Activated CD8-positive, alpha-beta T cell treated with anti-CD3 and anti-CD28 coated beads, Interleukin-2, amount 10 ng/mL, durations not matched to agents 7 days and 5 days (primary cell): ENCODE results near the gene SCGB1D4. TPM values are rescaled to one million over a fixed set of nuclear protein-coding genes. Genes with fewer than 3 reads are reported as not detected.

Experiments used
- ATAC-seq: fragments of 150-1000 bp; cut with Tn5 transposase; one replicate; pipeline ENCODE4 v1.10.0; 2021; ENCODE audit warnings: moderate library complexity
- CTCF ChIA-PET: fragments of 350-600 bp; sonication (Branson Sonifier 250); formaldehyde crosslinking; loops from one replicate; lab custom pipeline; 2021; ENCODE audit warnings: antibody characterized with exemption; lab: Charles Lee
- POLR2A ChIA-PET: fragments of 350-600 bp; sonication (Branson Sonifier 250); formaldehyde crosslinking; loops from one replicate; lab custom pipeline; 2021; ENCODE audit warnings: antibody characterized with exemption; lab: Charles Lee
- DNase-seq: peaks from one replicate; pipeline ENCODE4 v3.0.0-alpha.2; 2020
- H3K27ac Mint-ChIP-seq: one replicate; pipeline ENCODE4 v1.8.0; 2021; ENCODE audit warnings: mild to moderate bottlenecking, mixed read lengths
- H3K27me3 Mint-ChIP-seq: one replicate; pipeline ENCODE4 v1.8.0; 2021; ENCODE audit warnings: low read depth, mixed read lengths
- H3K36me3 Mint-ChIP-seq: one replicate; pipeline ENCODE4 v1.8.0; 2021; ENCODE audit warnings: low read depth, mixed read lengths
- H3K4me1 Mint-ChIP-seq: one replicate; pipeline ENCODE4 v1.8.0; 2021; ENCODE audit warnings: low read depth, mixed read lengths
- H3K4me3 Mint-ChIP-seq: one replicate; pipeline ENCODE4 v1.8.0; 2021; ENCODE audit warnings: mild to moderate bottlenecking, mixed read lengths
- H3K9me3 Mint-ChIP-seq: one replicate; pipeline ENCODE4 v1.8.0; 2022; ENCODE audit warnings: mixed read lengths; ENCODE audit not compliant: insufficient read depth
- total RNA-seq, 2 experiments: library from RNA; stranded (reverse); gene quantifications; one replicate each; pipeline ENCODE4 v1.2.3, GENCODE V29; 2021

The SCGB1D4 gene
- total RNA-seq, 2 experiments from 2014 or later: not detected

DNA sequence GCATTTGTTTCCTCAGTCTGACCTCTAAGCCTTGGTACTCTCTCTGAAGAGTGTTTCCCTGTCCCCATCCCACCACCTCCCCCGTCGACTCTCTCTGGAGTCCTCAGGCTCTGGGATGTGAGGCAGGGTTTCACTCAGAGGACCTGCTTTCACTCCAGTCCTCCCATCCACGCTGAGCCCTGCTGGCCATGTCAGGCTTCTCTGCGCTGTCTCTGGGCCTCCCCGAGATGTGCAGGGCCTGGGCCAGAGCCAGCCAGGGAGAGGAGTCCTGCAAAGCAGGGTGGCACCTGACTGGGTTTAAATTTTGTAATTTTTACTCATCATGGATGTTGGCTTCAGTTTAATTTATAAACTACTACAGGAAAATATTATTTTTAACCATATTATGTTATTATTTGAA is 25.6 kb downstream of the SCGB1D4 start:
- ChIA-PET CTCF (no interaction called here), POLR2A (no interaction called here)
- peaks cover 12% of the 10 kb centered on the region for H3K27me3 Mint-ChIP-seq
- H3K4me3 Mint-ChIP-seq: no peak overlapping the region
- H3K36me3 Mint-ChIP-seq: no peaks in the 10 kb centered on the region
- no peaks in the 10 kb centered on the region for H3K9me3 Mint-ChIP-seq
- no peak overlapping the region for H3K27ac Mint-ChIP-seq
- DNase-seq: no peak
- no peak for ATAC-seq
- no peaks in the 10 kb centered on the region for H3K4me1 Mint-ChIP-seq

DNA sequence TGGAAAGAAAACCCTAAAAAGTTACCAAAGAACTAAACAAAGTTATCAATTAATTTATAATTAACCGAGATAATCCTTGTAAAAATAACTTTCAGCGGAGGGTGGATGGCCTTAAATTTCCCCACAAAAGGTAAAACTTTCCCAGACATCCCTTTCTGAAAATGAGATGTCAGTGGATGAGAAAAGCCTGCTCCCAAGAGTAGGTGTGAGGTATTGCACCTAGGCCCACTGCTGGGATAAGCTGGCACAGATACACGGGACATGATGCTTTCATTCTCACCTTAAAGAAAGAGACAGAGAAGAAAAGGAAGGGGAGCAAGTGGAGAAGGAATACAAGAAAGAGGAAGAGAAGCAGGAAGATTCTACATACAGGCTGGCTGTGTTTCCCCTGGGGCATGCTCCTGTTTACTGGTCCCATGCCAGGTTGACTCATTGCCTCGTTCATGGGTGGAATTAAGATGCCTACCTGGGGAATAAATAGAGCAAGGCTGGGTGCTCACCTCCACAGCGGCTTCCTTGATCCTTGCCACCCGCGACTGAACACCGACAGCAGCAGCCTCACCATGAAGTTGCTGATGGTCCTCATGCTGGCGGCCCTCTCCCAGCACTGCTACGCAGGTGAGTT is 29.1 kb downstream of the SCGB1D4 start, which contains the start of gene SCGB2A2:
Gene SCGB2A2, plus strand, starts transcription at position 505 of the 625 bp plus-strand sequence. Its CDS starts 59 bp downstream, at position 564.
- Mint-ChIP-seq H3K4me3 (no peak within 1 kb of the TSS), H3K27me3 (peaks cover 8% of the 10 kb centered on the region), H3K9me3 (no peaks in the 10 kb centered on the region), H3K27ac (no peak within 1 kb of the TSS), H3K36me3 (no peaks in the 10 kb centered on the region), H3K4me1 (no peaks in the 10 kb centered on the region)
- ChIA-PET POLR2A (no interaction called here), CTCF (no interaction called here)
- DNase-seq (no peak), ATAC-seq (no peak)

DNA sequence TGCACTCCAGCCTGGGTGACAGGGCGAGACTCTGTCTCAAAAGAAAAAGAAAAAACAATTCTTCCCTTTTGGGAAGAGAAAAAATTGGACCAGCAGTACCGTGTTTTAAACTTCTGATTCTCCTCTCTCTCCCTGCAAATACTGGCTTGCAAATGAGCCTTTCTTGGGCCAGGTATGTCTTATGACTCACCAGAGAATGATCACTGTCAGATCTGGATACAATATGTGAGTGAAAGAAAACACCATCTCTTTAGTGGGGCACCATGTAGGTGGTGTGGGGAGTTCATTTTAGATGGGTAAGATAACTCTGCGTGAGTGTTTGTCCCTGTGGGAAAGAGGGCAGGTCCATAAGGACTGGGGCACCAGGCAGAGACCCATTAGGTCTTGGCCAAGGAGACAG is 31.3 kb downstream of the SCGB1D4 start:
- ChIA-PET POLR2A (no interaction called here), CTCF (interaction anchor here (0.9 kb wide), 1 partner anchor 186 kb away, joined by 3 read pairs; no protein-coding TSS in a partner anchor)
- Mint-ChIP-seq H3K4me1 (peaks cover 3% of the 10 kb centered on the region), H3K27me3 (peaks cover 14% of the 10 kb centered on the region), H3K9me3 (no peaks in the 10 kb centered on the region), H3K4me3 (no peak overlapping the region), H3K36me3 (no peaks in the 10 kb centered on the region), H3K27ac (no peak overlapping the region)
- DNase-seq (no peak), ATAC-seq (no peak)

DNA sequence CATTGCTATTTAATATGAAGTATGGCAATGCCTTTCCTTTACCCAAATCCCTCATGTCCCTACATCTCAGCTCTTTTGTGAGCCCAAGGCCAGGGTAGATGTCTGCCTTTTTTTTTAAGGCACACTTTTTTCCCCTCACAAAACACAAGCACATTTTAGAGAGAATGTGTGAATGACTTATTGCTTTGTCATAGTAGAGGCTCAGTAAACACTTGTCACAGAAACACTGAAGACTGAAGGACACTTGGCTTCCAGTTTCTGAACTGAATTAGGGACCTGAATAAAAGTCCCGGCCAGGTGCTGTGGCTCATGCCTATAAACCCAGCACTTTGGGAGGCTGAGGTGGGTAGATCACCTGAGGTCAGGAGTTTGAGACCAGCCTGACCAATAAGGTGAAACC is 31.8 kb downstream of the SCGB1D4 start:
- ChIA-PET CTCF (no interaction called here), POLR2A (interaction anchor here (0.6 kb wide), 1 partner anchor 546 kb away, joined by 3 read pairs; no protein-coding TSS in a partner anchor)
- Mint-ChIP-seq H3K27me3 (peaks cover 13% of the 10 kb centered on the region), H3K27ac (no peak overlapping the region), H3K4me1 (peaks cover 3% of the 10 kb centered on the region), H3K9me3 (no peaks in the 10 kb centered on the region), H3K36me3 (no peaks in the 10 kb centered on the region), H3K4me3 (no peak overlapping the region)
- no peak for ATAC-seq
- no peak for DNase-seq

DNA sequence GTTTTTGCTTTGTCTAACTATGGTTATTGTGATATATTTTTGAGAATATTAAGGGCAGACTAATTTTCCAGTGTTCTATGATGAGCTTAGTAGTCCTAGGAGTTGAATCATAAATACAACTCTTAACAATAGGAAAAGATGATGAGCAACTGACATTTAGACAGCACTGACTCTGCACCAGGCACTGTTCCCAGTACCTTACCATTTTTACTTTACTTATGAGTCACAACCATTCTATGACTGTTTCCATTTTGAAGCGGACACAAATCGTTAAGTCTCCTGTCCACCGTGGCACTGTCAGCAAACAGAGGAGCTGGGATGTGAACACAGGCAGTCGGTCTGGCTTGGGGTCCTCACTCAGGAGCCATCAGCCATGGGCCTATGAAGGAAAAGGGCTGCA is 32.3 kb downstream of the SCGB1D4 start:
- H3K9me3 Mint-ChIP-seq: no peaks in the 10 kb centered on the region
- H3K27me3 Mint-ChIP-seq: peaks cover 11% of the 10 kb centered on the region
- no peak overlapping the region for H3K4me3 Mint-ChIP-seq
- DNase-seq (no peak), ATAC-seq (no peak)
- CTCF ChIA-PET: no interaction called here
- H3K4me1 Mint-ChIP-seq: peaks cover 3% of the 10 kb centered on the region
- POLR2A ChIA-PET: interaction anchor here (0.6 kb wide), 1 partner anchor 545 kb away, joined by 3 read pairs; no protein-coding TSS in a partner anchor
- no peak overlapping the region for H3K27ac Mint-ChIP-seq
- no peaks in the 10 kb centered on the region for H3K36me3 Mint-ChIP-seq

DNA sequence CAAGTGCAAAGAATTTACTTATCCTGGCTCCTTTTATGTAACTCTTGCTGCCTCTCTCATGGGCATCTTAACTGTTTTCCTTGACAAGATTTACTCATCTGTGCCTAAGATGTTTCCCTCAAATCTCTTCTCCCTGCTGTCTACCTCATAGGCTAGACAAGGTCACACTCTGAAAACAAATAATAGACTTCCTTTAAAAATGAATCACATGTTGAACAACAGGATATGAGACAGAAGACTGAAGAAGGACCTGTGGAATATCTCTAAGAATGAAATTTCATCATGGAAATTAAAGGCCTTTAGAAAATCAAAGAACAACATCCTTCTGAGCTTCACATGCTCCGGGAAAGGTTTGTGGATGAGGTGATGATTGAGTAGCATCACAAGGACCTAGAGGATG is 34.9 kb downstream of the SCGB1D4 start:
- CTCF ChIA-PET: interaction anchor here (1.5 kb wide), 1 partner anchor 47 kb away, joined by 5 read pairs; no protein-coding TSS in a partner anchor
- H3K27ac Mint-ChIP-seq: no peak overlapping the region
- POLR2A ChIA-PET: no interaction called here
- H3K4me1 Mint-ChIP-seq: peaks cover 3% of the 10 kb centered on the region
- H3K36me3 Mint-ChIP-seq: no peaks in the 10 kb centered on the region
- ATAC-seq: no peak
- H3K4me3 Mint-ChIP-seq: no peak overlapping the region
- H3K27me3 Mint-ChIP-seq: peaks cover 12% of the 10 kb centered on the region
- DNase-seq: no peak
- H3K9me3 Mint-ChIP-seq: no peaks in the 10 kb centered on the region

DNA sequence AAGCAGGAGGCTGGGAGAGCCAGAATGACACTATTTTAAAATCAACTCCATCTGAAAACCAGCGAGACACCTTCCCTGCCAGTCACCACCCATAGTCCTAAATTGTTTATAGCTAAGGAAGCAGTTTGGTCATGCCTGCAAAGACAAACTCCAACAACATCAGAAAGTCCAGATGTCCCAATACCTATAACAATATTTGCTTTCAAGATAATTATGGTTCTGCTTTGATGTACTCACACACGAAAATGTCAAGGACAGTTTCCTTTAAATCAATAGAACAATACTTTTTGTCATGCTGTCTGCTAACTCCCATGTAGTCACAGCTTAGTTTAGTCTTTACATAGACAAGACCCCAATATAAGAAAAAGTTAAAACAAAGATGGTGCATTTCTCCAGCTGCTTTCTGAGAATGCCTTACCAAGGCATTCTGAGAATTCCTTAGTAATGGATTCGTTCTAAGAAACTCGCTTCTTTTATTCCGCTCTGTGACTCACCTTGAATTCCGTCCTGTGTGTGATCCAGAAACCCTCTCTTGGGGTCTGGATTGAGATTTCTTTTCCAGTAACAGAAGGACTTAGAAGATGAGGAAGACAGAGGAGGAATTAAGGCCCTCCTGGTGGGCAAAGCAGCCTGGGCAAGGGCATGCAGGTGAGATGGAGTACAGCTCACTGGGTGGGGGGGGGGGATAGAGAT is 38.5 kb downstream of the SCGB1D4 start:
- Mint-ChIP-seq H3K36me3 (no peaks in the 10 kb centered on the region), H3K9me3 (no peaks in the 10 kb centered on the region), H3K4me1 (peaks cover 3% of the 10 kb centered on the region), H3K4me3 (no peak overlapping the region), H3K27ac (no peak overlapping the region), H3K27me3 (peaks cover 21% of the 10 kb centered on the region)
- CTCF ChIA-PET: no interaction called here
- POLR2A ChIA-PET: no interaction called here
- ATAC-seq (no peak), DNase-seq (no peak)

DNA sequence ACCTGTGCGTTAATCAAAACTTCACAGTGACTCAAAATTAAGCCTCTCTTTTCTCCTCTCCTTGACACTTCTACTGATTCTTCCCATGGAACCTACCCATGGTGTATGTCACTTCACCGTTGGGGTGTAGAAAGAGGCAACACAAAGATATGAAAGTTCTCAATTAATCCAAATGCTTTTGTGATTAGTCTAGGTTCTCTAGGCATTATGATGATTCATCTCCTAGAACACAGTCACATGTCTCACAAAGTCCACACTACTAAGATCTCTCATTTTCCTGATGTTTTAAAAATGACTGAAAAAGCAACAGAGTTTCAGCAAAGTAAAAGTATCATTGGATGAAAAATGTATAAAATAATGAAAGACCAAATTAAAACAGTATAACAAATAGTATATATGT is 42.6 kb downstream of the SCGB1D4 start:
- Mint-ChIP-seq H3K9me3 (peaks cover 17% of the 10 kb centered on the region), H3K27ac (no peak overlapping the region), H3K4me1 (no peaks in the 10 kb centered on the region), H3K27me3 (peaks cover 14% of the 10 kb centered on the region), H3K36me3 (peaks cover 3% of the 10 kb centered on the region), H3K4me3 (no peak overlapping the region)
- DNase-seq (no peak), ATAC-seq (no peak)
- ChIA-PET CTCF (interaction anchor here (1.1 kb wide), 1 partner anchor 46 kb away, joined by 3 read pairs; no protein-coding TSS in a partner anchor), POLR2A (no interaction called here)

DNA sequence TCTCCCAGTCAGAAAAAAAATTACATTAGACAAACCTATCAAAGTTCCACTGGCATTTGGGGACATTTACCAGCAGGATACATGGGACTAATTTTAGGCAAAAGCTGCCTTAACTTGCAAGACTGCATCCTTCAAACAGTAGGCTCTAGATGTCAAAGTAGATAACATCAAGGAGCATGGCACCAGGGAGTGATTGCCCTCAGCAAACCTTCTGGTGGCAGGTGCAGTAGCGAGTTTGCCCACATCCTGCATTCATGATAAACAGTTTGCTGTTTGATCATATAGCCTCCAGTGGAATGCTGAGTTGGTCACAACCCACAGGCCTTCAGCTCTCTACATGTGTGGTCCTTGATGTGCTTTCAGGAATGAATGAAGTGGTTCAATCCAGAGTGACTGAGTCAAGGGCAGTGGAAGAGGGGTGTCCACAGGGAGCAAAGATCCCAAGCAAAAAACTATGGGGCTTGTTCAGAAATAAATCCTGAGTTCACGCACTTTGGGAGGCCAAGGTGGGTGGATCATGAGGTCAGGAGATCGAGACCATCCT is 44.8 kb downstream of the SCGB1D4 start:
- ATAC-seq (no peak), DNase-seq (no peak)
- Mint-ChIP-seq H3K27ac (no peak overlapping the region), H3K4me3 (no peak overlapping the region), H3K4me1 (no peaks in the 10 kb centered on the region), H3K36me3 (peaks cover 3% of the 10 kb centered on the region), H3K9me3 (peaks cover 25% of the 10 kb centered on the region), H3K27me3 (peaks cover 22% of the 10 kb centered on the region)
- POLR2A ChIA-PET: no interaction called here
- CTCF ChIA-PET: no interaction called here

DNA sequence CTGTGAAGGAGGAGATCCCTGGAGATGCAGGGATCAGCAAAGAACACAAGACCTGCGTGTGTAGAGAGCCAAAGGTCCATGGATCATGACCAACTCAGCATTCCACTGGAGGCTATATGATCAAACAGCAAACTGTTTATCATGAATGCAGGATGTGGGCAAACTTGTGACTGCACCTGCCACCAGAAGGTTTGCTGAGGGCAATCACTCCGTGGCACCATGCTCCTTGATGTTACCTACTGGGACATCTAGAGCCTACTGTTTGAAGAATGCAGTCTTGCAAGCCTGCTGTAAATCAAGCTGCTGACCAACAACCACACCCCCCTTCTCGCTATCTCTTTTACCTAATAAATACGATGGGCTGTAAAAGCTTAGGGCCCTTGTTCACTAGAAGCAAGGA is 47.2 kb downstream of the SCGB1D4 start:
- peaks cover 3% of the 10 kb centered on the region for H3K36me3 Mint-ChIP-seq
- H3K27ac Mint-ChIP-seq: no peak overlapping the region
- ATAC-seq: no peak
- H3K4me1 Mint-ChIP-seq: no peaks in the 10 kb centered on the region
- peaks cover 12% of the 10 kb centered on the region for H3K27me3 Mint-ChIP-seq
- H3K4me3 Mint-ChIP-seq: no peak overlapping the region
- CTCF ChIA-PET: no interaction called here
- no peak for DNase-seq
- POLR2A ChIA-PET: no interaction called here
- peaks cover 25% of the 10 kb centered on the region for H3K9me3 Mint-ChIP-seq
